ENCODE results near the gene GPR143.

GPR143 gene

GRCh38 chrX:9690046-9690445, 75.6 kb downstream of the GPR143 start:
- no peak for TF ChIP-seq CTCF (IDR thresholded peaks at IDR 0.05; ENCODE audit: extremely low read depth, missing control alignments)
- no peak for DNase-seq (ENCODE audit: low spot score)

- DNase-seq (ENCODE audit: low spot score): no peak
- no peak for TF ChIP-seq CTCF (IDR thresholded peaks at IDR 0.05; ENCODE audit: extremely low read depth, missing control alignments)
Measured at GRCh38 chrX:9688833-9689232, 76.8 kb downstream of the GPR143 start.

- no peak for DNase-seq (ENCODE audit: low spot score)
- no peak for TF ChIP-seq CTCF (IDR thresholded peaks at IDR 0.05; ENCODE audit: extremely low read depth, missing control alignments)
Measured at GRCh38 chrX:9687899-9688298, 77.7 kb downstream of the GPR143 start.

GRCh38 chrX:9683350-9683749, 82.3 kb downstream of the GPR143 start:
- TF ChIP-seq CTCF (IDR thresholded peaks at IDR 0.05; ENCODE audit: extremely low read depth, missing control alignments): no peak
- no peak for DNase-seq (ENCODE audit: low spot score)

GRCh38 chrX:9682861-9683260, 82.8 kb downstream of the GPR143 start:
- TF ChIP-seq CTCF (IDR thresholded peaks at IDR 0.05; ENCODE audit: extremely low read depth, missing control alignments): no peak
- DNase-seq (ENCODE audit: low spot score): no peak

- DNase-seq (ENCODE audit: low spot score): no peak
- TF ChIP-seq CTCF (IDR thresholded peaks at IDR 0.05; ENCODE audit: extremely low read depth, missing control alignments): no peak
Measured at GRCh38 chrX:9682456-9682855, 83.2 kb downstream of the GPR143 start.

- TF ChIP-seq CTCF (IDR thresholded peaks at IDR 0.05; ENCODE audit: extremely low read depth, missing control alignments): no peak
- DNase-seq (ENCODE audit: low spot score): no peak
Measured at GRCh38 chrX:9681422-9681821, 84.2 kb downstream of the GPR143 start.

Data from GM20000 (cell line).